CD8-positive, alpha-beta memory T cell (primary cell): Measurements from ENCODE around the gene RBBP5. TPM values are rescaled to one million over a fixed set of nuclear protein-coding genes. Genes with fewer than 3 reads are reported as not detected.
A peak's percentile ranks its signal among the peaks of the same experiment; 100 is the strongest.

Experiments used
- CTCF ChIA-PET: fragments of 350-600 bp; sonication (Branson Sonifier 250); formaldehyde crosslinking; loops from one replicate; lab custom pipeline; 2021; ENCODE audit warnings: antibody characterized with exemption; lab: Charles Lee
- POLR2A ChIA-PET: fragments of 350-600 bp; sonication (Branson Sonifier 250); formaldehyde crosslinking; loops from one replicate; lab custom pipeline; 2021; ENCODE audit warnings: antibody characterized with exemption; lab: Charles Lee
- DNase-seq, 5 donors: peaks; one replicate each; pipeline versions ENCODE4 v3.0.0 to v3.0.0-alpha.2; 2020 to 2022; ENCODE audit warnings: mixed read lengths in 1 of 5
- H3K27ac ChIP-seq: one replicate; pipeline ENCODE4 v1.7.0; 2013; ENCODE audit warnings: low read depth, mild to moderate bottlenecking, low read length, moderate library complexity
- H3K27me3 ChIP-seq: 2 replicates; pipeline ENCODE4 v1.7.0; 2013; ENCODE audit warnings: low read length, mild to moderate bottlenecking; ENCODE audit not compliant: insufficient read depth, poor library complexity, severe bottlenecking
- H3K36me3 ChIP-seq: 2 replicates; pipeline ENCODE4 v1.7.0; 2013; ENCODE audit warnings: mild to moderate bottlenecking, low read length, moderate library complexity; ENCODE audit not compliant: insufficient read depth
- H3K4me1 ChIP-seq: 2 replicates; pipeline ENCODE4 v1.7.0; 2013; ENCODE audit warnings: mild to moderate bottlenecking, low read length, moderate library complexity; ENCODE audit not compliant: insufficient read depth
- H3K4me3 ChIP-seq: 2 replicates; pipeline ENCODE4 v1.7.0; 2013; ENCODE audit warnings: mild to moderate bottlenecking, low read length
- H3K9me3 ChIP-seq: 2 replicates; pipeline ENCODE4 v1.7.0; 2013; ENCODE audit warnings: mild to moderate bottlenecking, low read length
- H3K27ac Mint-ChIP-seq, 8 donors: one replicate each; pipeline ENCODE4 v1.8.0; 2020 to 2021; ENCODE audit warnings: mixed read lengths in 8 of 8, mild to moderate bottlenecking in 6 of 8, inconsistent platforms in 3 of 8, moderate library complexity in 3 of 8
- H3K27me3 Mint-ChIP-seq, 2 donors: one replicate each; pipeline ENCODE4 v1.8.0; 2020 to 2021; ENCODE audit warnings: mixed read lengths in 2 of 2, mild to moderate bottlenecking in 1 of 2, moderate library complexity in 1 of 2
- H3K36me3 Mint-ChIP-seq, 3 donors: one replicate each; pipeline ENCODE4 v1.8.0; 2020 to 2021; ENCODE audit warnings: mixed read lengths in 3 of 3, inconsistent platforms in 1 of 3, mild to moderate bottlenecking in 1 of 3
- H3K4me1 Mint-ChIP-seq, 3 donors: one replicate each; pipeline ENCODE4 v1.8.0; 2020 to 2021; ENCODE audit warnings: mixed read lengths in 3 of 3, inconsistent platforms in 1 of 3, mild to moderate bottlenecking in 1 of 3
- H3K4me3 Mint-ChIP-seq, 7 donors: one replicate each; pipeline ENCODE4 v1.8.0; 2020 to 2021; ENCODE audit warnings: mixed read lengths in 7 of 7, mild to moderate bottlenecking in 6 of 7, moderate library complexity in 4 of 7, inconsistent platforms in 2 of 7
- H3K9me3 Mint-ChIP-seq, 5 donors: one replicate each; pipeline ENCODE4 v1.8.0; 2020 to 2022; ENCODE audit warnings: mixed read lengths in 5 of 5, mild to moderate bottlenecking in 3 of 5, moderate library complexity in 2 of 5, inconsistent platforms in 1 of 5
- polyA plus RNA-seq: library from polyadenylated mRNA; unstranded; fragments of 300-500 nt; fragmentation: Illumina TruSeq; gene quantifications from one replicate; pipeline ENCODE4 v1.2.3, GENCODE V29; 2021
- total RNA-seq, 2 experiments: library from RNA; stranded (reverse); gene quantifications; one replicate each; pipeline ENCODE4 v1.2.3, GENCODE V29; 2021

The RBBP5 gene
- total and polyA plus RNA-seq, 3 experiments from 2014 or later: 20.8 to 30.8 (median 27.5) TPM

- peaks cover 0 to 3% of the 10 kb centered on the region in 2 donors for H3K27me3 Mint-ChIP-seq
- no peaks in the 10 kb centered on the region for H3K36me3 ChIP-seq
- ChIA-PET CTCF (no interaction called here), POLR2A (no interaction called here)
- peak overlapping the region in 1 of 8 donors; percentile 72 for H3K27ac Mint-ChIP-seq
- no peaks in the 10 kb centered on the region for H3K9me3 ChIP-seq
- no peaks in the 10 kb centered on the region for H3K9me3 Mint-ChIP-seq
- H3K27me3 ChIP-seq: no peaks in the 10 kb centered on the region
- H3K4me3 Mint-ChIP-seq: no peak overlapping the region
- no peaks in the 10 kb centered on the region for H3K4me1 Mint-ChIP-seq
- no peaks in the 10 kb centered on the region for H3K36me3 Mint-ChIP-seq
- no peak overlapping the region for H3K27ac ChIP-seq
- no peak overlapping the region for H3K4me3 ChIP-seq
- no peaks in the 10 kb centered on the region for H3K4me1 ChIP-seq
- DNase-seq: no peak
These were observed 62.1 kb downstream of the RBBP5 start for GRCh38 chr1:205059660-205060059.

GRCh38 chr1:205058853-205059252 is 62.9 kb downstream of the RBBP5 start:
- Mint-ChIP-seq H3K4me3 (no peak overlapping the region), H3K36me3 (no peaks in the 10 kb centered on the region), H3K27ac (no peak overlapping the region), H3K27me3 (peaks cover 0 to 3% of the 10 kb centered on the region in 2 donors), H3K4me1 (no peaks in the 10 kb centered on the region), H3K9me3 (no peaks in the 10 kb centered on the region)
- Histone ChIP-seq H3K4me1 (no peaks in the 10 kb centered on the region), H3K27ac (no peak overlapping the region), H3K27me3 (no peaks in the 10 kb centered on the region), H3K36me3 (no peaks in the 10 kb centered on the region), H3K4me3 (no peak overlapping the region), H3K9me3 (no peaks in the 10 kb centered on the region)
- ChIA-PET CTCF (no interaction called here), POLR2A (no interaction called here)
- DNase-seq: no peak

GRCh38 chr1:205057808-205058575 is 63.8 kb downstream of the RBBP5 start:
- Histone ChIP-seq H3K4me1 (no peaks in the 10 kb centered on the region), H3K27ac (no peak overlapping the region), H3K4me3 (no peak overlapping the region), H3K36me3 (no peaks in the 10 kb centered on the region), H3K27me3 (no peaks in the 10 kb centered on the region), H3K9me3 (no peaks in the 10 kb centered on the region)
- Mint-ChIP-seq H3K4me3 (no peak overlapping the region), H3K27me3 (peaks cover 0 to 11% of the 10 kb centered on the region in 2 donors), H3K36me3 (no peaks in the 10 kb centered on the region), H3K9me3 (no peaks in the 10 kb centered on the region), H3K4me1 (no peaks in the 10 kb centered on the region), H3K27ac (no peak overlapping the region)
- ChIA-PET CTCF (no interaction called here), POLR2A (no interaction called here)
- DNase-seq: no peak

GRCh38 chr1:205056956-205057568 is 64.7 kb downstream of the RBBP5 start:
- H3K9me3 ChIP-seq: no peaks in the 10 kb centered on the region
- H3K36me3 ChIP-seq: no peaks in the 10 kb centered on the region
- no peak for DNase-seq
- Mint-ChIP-seq H3K36me3 (no peaks in the 10 kb centered on the region), H3K4me3 (no peak overlapping the region), H3K9me3 (no peaks in the 10 kb centered on the region), H3K27me3 (peaks cover 0 to 11% of the 10 kb centered on the region in 2 donors), H3K27ac (no peak overlapping the region), H3K4me1 (no peaks in the 10 kb centered on the region)
- H3K4me3 ChIP-seq: no peak overlapping the region
- no peak overlapping the region for H3K27ac ChIP-seq
- ChIA-PET POLR2A (no interaction called here), CTCF (no interaction called here)
- no peaks in the 10 kb centered on the region for H3K4me1 ChIP-seq
- H3K27me3 ChIP-seq: no peaks in the 10 kb centered on the region

- POLR2A ChIA-PET: no interaction called here
- no peak overlapping the region for H3K27ac ChIP-seq
- H3K36me3 ChIP-seq: no peaks in the 10 kb centered on the region
- no peaks in the 10 kb centered on the region for H3K9me3 Mint-ChIP-seq
- H3K4me1 Mint-ChIP-seq: no peaks in the 10 kb centered on the region
- no peaks in the 10 kb centered on the region for H3K9me3 ChIP-seq
- peaks cover 0 to 12% of the 10 kb centered on the region in 2 donors for H3K27me3 Mint-ChIP-seq
- no peak overlapping the region for H3K4me3 Mint-ChIP-seq
- no peaks in the 10 kb centered on the region for H3K4me1 ChIP-seq
- no peaks in the 10 kb centered on the region for H3K27me3 ChIP-seq
- no peaks in the 10 kb centered on the region for H3K36me3 Mint-ChIP-seq
- H3K4me3 ChIP-seq: no peak overlapping the region
- CTCF ChIA-PET: no interaction called here
- no peak overlapping the region for H3K27ac Mint-ChIP-seq
- no peak for DNase-seq
These were observed 65.6 kb downstream of the RBBP5 start for GRCh38 chr1:205056188-205056611.

- H3K27me3 ChIP-seq: no peaks in the 10 kb centered on the region
- no peaks in the 10 kb centered on the region for H3K36me3 ChIP-seq
- Mint-ChIP-seq H3K4me3 (no peak overlapping the region), H3K9me3 (no peaks in the 10 kb centered on the region), H3K27me3 (peaks cover 1 to 25% of the 10 kb centered on the region in 2 donors), H3K27ac (no peak overlapping the region), H3K4me1 (no peaks in the 10 kb centered on the region), H3K36me3 (no peaks in the 10 kb centered on the region)
- no peak for DNase-seq
- no peak overlapping the region for H3K4me3 ChIP-seq
- ChIA-PET CTCF (interaction anchor here (1.4 kb wide), 1 partner anchor 9 kb away, joined by 4 read pairs; no protein-coding TSS in a partner anchor), POLR2A (no interaction called here)
- no peaks in the 10 kb centered on the region for H3K9me3 ChIP-seq
- no peaks in the 10 kb centered on the region for H3K4me1 ChIP-seq
- H3K27ac ChIP-seq: no peak overlapping the region
These were observed 67.8 kb downstream of the RBBP5 start for GRCh38 chr1:205054013-205054412.

- no peaks in the 10 kb centered on the region for H3K36me3 Mint-ChIP-seq
- Histone ChIP-seq H3K27ac (no peak overlapping the region), H3K4me3 (no peak overlapping the region), H3K36me3 (no peaks in the 10 kb centered on the region), H3K4me1 (no peaks in the 10 kb centered on the region), H3K27me3 (no peaks in the 10 kb centered on the region), H3K9me3 (no peaks in the 10 kb centered on the region)
- H3K9me3 Mint-ChIP-seq: no peaks in the 10 kb centered on the region
- no peak overlapping the region for H3K4me3 Mint-ChIP-seq
- no peaks in the 10 kb centered on the region for H3K4me1 Mint-ChIP-seq
- peaks cover 1 to 30% of the 10 kb centered on the region in 2 donors for H3K27me3 Mint-ChIP-seq
- no peak for DNase-seq
- POLR2A ChIA-PET: no interaction called here
- CTCF ChIA-PET: interaction anchor here (1.4 kb wide), 1 partner anchor 10 kb away, joined by 4 read pairs; no protein-coding TSS in a partner anchor
- no peak overlapping the region for H3K27ac Mint-ChIP-seq
These were observed 68.5 kb downstream of the RBBP5 start for GRCh38 chr1:205053296-205053695.

GRCh38 chr1:205052690-205053089 is 69.1 kb downstream of the RBBP5 start:
- Mint-ChIP-seq H3K4me3 (no peak overlapping the region), H3K27me3 (peaks cover 4 to 35% of the 10 kb centered on the region in 2 donors), H3K27ac (no peak overlapping the region), H3K4me1 (no peaks in the 10 kb centered on the region), H3K36me3 (no peaks in the 10 kb centered on the region), H3K9me3 (no peaks in the 10 kb centered on the region)
- ChIA-PET POLR2A (no interaction called here), CTCF (interaction anchor here (1.4 kb wide), 1 partner anchor 10 kb away, joined by 4 read pairs; no protein-coding TSS in a partner anchor)
- no peak for DNase-seq
- H3K27ac ChIP-seq: no peak overlapping the region
- no peaks in the 10 kb centered on the region for H3K36me3 ChIP-seq
- no peaks in the 10 kb centered on the region for H3K27me3 ChIP-seq
- no peak overlapping the region for H3K4me3 ChIP-seq
- H3K9me3 ChIP-seq: no peaks in the 10 kb centered on the region
- no peaks in the 10 kb centered on the region for H3K4me1 ChIP-seq
